ENCODE data around the gene YIPF2.
A peak's percentile ranks its signal among the peaks of the same experiment; 100 is the strongest.
"Not testable (repeated sequence)": the region's sequence is repeated elsewhere in the genome, so short reads cannot be mapped to it uniquely, and the experiment has no call there.

The YIPF2 gene

DNA sequence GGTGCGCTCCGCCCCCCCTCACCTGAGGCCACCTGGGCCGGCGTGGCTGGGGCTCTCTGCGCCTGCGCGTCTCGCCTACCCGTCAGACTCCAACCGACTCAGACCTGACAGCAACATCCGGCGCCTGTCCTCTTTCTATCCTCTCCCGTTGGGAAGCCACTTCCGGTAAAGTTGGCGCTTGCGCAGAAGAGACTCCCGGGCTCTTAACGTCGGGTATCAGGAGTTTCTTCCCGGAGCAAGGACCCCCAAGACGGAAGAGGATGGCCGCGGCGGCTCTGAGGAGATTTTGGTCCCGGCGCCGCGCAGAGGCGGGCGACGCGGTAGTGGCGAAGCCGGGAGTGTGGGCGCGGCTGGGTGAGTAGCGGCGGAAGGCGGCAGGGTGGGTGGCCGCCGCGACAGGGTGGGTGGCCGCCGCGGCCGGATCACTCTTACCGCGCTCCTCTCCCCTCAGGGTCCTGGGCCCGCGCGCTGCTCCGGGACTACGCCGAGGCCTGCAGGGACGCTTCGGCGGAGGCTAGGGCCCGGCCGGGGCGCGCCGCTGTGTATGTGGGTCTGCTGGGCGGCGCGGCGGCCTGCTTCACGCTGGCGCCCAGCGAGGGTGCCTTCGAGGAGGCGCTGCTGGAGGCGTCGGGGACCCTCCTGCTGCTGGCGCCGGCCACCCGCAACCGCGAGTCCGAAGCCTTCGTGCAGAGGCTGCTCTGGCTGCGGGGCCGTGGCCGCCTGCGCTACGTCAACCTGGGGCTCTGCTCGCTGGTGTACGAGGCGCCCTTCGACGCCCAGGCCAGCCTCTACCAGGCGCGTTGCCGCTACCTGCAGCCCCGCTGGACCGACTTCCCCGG, at the start of gene YIPF2, which contains the start of gene TIMM29:
TSS of gene YIPF2 (minus strand) at position 77 of the 839 bp plus-strand sequence. CDS start 229 bp downstream, outside the sequence.
TSS of gene TIMM29 (plus strand) at position 249 of the 839 bp plus-strand sequence. CDS start at position 261, 12 bp downstream.
- peak; percentile 89 for DNase-seq (ENCODE audit: low read depth)

DNA sequence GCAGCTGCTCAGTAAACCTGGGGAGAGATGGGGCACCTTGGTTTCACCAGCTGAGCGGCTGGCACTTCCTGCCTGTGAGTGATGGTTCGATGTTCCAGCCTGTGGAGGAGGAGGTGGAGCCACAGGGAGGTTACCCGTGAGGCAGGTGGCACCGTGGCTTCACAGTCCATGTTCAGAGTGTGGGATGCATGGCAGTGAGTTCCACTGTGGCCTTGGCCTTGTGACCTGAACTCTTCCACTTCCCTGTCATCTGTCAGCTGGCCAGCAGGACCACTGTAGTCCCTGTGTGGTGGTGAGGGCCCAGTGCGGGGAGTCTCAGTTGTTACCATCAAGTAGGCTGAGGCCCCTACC, 49.3 kb upstream of the YIPF2 start:
- DNase-seq (ENCODE audit: low read depth), result no peak

DNA sequence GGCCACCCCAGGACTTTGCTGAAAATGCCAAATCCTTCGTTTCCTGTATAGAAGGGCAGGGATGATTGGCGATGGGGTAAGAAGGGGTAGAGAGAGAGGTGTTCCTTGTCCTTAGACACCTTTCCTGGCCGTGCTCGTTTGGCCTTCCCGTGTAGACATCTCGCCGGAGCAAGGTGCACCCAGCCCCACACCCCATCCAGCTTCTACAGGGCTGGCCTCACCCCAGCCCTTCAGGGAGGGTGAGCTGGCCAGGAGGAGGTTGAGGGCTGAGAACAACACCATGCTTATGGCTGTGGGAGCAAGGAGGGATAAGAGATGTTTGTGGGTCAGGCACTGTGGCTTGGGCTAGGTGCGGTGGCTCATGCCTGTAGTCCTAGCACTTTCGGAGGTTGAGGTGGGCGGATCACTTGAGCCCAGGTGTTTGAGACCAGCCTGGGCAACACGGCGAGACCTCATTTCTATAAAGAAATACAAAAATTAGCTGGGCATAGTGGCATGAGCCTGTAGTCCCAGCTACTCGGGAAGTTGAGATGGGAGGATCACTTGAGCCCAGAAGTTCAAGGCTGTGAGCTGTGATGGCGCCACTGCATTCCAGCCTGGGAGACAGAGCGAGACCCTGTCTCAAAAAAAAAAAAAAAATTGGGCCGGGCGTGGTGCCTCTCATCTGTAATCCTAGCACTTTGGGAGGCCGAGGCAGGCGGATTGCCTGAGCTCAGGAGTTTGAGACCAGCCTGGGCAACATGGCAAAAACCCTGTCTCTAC, 47.9 kb upstream of the YIPF2 start:
- DNase-seq (ENCODE audit: low read depth), result no peak

GRCh38 chr19:10975374-10976130, 47.1 kb upstream of the YIPF2 start:
- no peak for DNase-seq (ENCODE audit: low read depth)

GRCh38 chr19:10971107-10971726, 42.8 kb upstream of the YIPF2 start:
- no peak for DNase-seq (ENCODE audit: low read depth)

GRCh38 chr19:10968527-10969135, 40.2 kb upstream of the YIPF2 start:
- DNase-seq (ENCODE audit: low read depth), result no peak

- no peak for DNase-seq (ENCODE audit: low read depth)
Observed at GRCh38 chr19:10966809-10967208, 38.4 kb upstream of the YIPF2 start.

DNA sequence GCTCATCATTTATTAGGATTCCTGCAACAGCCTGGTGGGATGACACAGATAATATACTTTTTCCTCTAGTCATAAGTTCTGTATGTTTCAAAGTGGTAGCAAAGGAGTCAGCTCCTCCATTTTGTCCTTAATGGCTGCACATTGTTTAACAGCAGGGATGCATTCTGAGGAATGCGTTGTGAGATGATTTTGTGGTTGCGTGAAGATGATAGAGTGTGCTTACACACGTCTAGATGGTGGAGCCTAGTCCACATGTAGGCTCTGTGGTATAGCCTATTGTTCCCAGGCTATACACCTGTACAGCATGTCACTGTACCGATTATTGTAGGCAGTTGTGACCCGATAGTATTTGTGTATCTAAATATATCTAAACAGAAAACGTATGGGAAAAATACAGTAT, 37.0 kb upstream of the YIPF2 start:
- DNase-seq (ENCODE audit: low read depth), result no peak

GRCh38 chr19:10964903-10965302, 36.5 kb upstream of the YIPF2 start:
- DNase-seq (ENCODE audit: low read depth), result no peak

- no peak for DNase-seq (ENCODE audit: low read depth)
Observed at GRCh38 chr19:10963865-10964264, 35.4 kb upstream of the YIPF2 start.

DNA sequence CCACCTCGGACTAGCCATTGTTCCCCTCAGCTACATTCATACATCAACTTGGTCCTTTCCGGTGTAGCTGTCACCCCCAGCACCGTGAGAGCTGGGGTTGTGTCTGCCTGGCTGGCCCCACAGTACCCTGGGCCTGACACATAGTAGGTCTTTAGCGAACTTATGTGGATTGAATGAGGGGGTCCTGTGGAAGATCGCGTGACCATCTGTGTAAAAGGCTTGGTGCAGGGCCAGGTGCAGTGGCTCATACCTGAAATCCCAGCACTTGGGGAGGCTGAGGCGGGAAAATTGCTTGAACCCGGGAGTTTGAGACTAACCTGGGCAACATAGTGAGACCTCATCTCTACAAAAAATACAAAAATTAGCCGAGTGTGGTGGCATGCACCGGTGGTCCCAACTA, 34.4 kb upstream of the YIPF2 start:
- no peak for DNase-seq (ENCODE audit: low read depth)

DNA sequence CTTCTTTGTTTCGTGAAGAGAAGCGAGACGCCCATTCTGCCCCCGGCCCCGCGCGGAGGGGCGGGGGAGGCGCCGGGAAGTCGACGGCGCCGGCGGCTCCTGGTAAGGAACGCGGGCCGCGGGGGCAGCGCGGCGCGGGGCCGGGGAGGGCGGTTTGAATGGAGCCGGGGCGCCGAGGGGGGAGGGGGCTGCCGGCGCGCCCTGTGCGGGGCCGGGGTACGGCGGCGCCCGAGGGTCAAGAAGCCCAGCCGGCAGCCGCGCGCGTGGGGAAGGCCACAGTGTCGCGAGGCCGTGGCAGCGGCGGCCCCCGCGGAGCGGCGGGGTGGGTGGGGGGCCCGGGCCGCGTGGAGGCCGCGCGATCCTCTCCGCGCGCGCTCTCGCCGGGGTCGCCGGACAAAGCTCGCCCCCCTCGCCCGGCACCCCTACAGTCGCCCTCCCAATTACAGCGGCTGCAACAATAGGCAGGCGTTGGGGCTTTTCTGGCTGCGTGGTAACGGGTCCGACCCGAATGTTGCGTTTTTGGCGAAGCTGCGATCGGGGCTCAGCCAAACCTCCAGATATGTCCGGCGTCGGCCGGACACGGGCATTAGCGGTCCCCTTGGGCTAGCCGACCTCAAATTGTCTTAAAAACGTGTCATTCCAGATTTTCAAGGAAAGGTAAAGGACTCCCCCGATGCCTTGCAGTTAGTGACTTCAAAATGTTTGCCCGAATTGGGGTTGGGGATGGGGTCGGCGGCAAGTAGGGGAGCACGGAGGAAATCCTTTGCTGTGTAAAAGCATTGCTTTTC, 32.8 kb upstream of the YIPF2 start:
- DNase-seq (ENCODE audit: low read depth), result peak; percentile 6

DNA sequence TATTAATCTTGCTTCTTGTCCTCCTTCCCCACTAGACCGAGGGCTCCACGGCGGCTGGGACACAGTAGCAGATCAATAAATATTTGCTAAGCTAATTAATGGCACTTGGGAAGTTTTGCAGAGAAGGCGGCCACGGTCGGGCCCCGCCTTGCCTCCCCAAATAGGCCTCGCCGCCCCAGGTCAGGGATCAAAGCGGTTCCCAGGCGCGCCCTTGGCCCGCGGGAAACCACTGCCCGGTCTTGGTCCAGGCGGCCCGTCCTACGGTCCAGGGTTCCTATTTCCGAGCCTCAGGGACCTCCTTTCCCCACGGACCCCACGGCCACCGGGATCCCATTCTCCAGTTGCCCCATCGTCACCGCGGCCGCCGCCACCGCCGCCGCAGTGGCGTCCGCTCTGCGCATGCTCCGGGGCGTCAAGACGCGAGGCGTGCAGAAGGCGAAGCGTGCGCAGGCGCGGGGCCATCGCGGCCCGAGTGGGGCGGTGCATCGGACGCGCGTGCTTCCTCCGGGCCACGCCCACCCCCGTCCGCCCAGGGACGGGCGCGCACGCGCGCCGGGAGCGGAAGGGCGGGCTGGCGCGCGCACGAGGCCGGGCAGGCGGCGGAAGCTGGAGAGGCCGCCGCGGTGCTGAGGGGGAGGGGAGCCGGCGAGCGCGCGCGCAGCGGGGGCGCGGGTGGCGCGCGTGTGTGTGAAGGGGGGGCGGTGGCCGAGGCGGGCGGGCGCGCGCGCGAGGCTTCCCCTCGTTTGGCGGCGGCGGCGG, 32.1 kb upstream of the YIPF2 start, which contains the start of gene SMARCA4:
TSS of gene SMARCA4 (plus strand) at position 717 of the 759 bp plus-strand sequence. CDS start 23,122 bp downstream, outside the sequence.
- peak; percentile 98 for DNase-seq (ENCODE audit: low read depth)

GRCh38 chr19:10959277-10959968, 31.0 kb upstream of the YIPF2 start:
- not testable (repeated sequence) for DNase-seq (ENCODE audit: low read depth)

GRCh38 chr19:10952809-10953208, 24.4 kb upstream of the YIPF2 start:
- no peak for DNase-seq (ENCODE audit: low read depth)

- DNase-seq (ENCODE audit: low read depth), result no peak
Observed at GRCh38 chr19:10946958-10947657, 18.7 kb upstream of the YIPF2 start.

DNA sequence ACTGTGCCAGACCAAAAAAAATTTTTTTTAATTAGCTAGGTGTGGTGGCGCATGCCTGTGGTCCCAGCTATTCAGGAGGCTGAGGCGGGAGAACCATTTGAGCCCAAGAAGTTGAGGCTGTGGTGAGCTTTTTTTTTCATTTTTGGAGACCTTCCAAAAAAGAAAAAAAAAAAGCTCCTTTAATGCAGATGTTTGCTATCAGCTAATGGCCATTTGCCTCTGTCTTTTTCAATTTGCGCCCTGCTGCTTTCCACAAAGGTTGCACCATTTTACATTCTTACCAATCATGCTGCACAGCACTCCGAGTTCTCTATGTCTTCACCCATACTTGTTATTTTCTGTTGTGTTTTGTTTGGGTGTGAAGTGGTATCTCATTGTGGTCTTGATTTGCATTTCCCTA, 16.8 kb upstream of the YIPF2 start:
- no peak for DNase-seq (ENCODE audit: low read depth)

- not testable (repeated sequence) for DNase-seq (ENCODE audit: low read depth)
Observed at GRCh38 chr19:10943412-10943811, 15.0 kb upstream of the YIPF2 start.

Data from activated T-cell treated with anti-CD3 and anti-CD28 coated beads for 1 hour (primary cell).